ENCODE measurements around the gene TENM3.

GRCh38 chr4:182628544-182628943 lies 385.3 kb downstream of the TENM3 start:
- no peak for TF ChIP-seq ZBTB7A (tag by site-specific recombination; IDR thresholded peaks at IDR 0.05; ENCODE audit: low read depth)
- TF ChIP-seq KLF8 (tag by site-specific recombination; IDR thresholded peaks at IDR 0.05): no peak
